ENCODE results near the gene LINGO3. TPM values are rescaled to one million over a fixed set of nuclear protein-coding genes. Genes with fewer than 3 reads are reported as not detected.

LINGO3 gene
- total RNA-seq, 1 donor from 2014 or later: not detected

GRCh38 chr19:2306971-2307370, 983 bp downstream of the LINGO3 start:
- no peak for DNase-seq (ENCODE audit: low spot score)

GRCh38 chr19:2306281-2306806, 1.6 kb downstream of the LINGO3 start:
- no peak for DNase-seq (ENCODE audit: low spot score)

- DNase-seq (ENCODE audit: low spot score): no peak
Observed at GRCh38 chr19:2305452-2306280, 2.3 kb downstream of the LINGO3 start.

- DNase-seq (ENCODE audit: low spot score): no peak
Observed at GRCh38 chr19:2303211-2303798, 4.6 kb downstream of the LINGO3 start.

- DNase-seq (ENCODE audit: low spot score): no peak
Observed at GRCh38 chr19:2302319-2303210, 5.4 kb downstream of the LINGO3 start.

GRCh38 chr19:2300533-2300932, 7.4 kb downstream of the LINGO3 start:
- DNase-seq (ENCODE audit: low spot score): no peak

- no peak for DNase-seq (ENCODE audit: low spot score)
Observed at GRCh38 chr19:2296141-2296540, 11.8 kb downstream of the LINGO3 start.

GRCh38 chr19:2294687-2295335, 13.1 kb downstream of the LINGO3 start:
- DNase-seq (ENCODE audit: low spot score): no peak

GRCh38 chr19:2291185-2291751, 16.7 kb downstream of the LINGO3 start:
- no peak for DNase-seq (ENCODE audit: low spot score)

- DNase-seq (ENCODE audit: low spot score): no peak
Observed at GRCh38 chr19:2290441-2291184, 17.3 kb downstream of the LINGO3 start.

- no peak for DNase-seq (ENCODE audit: low spot score)
Observed at GRCh38 chr19:2289714-2290435, 18.1 kb downstream of the LINGO3 start.

- no peak for DNase-seq (ENCODE audit: low spot score)
Observed at GRCh38 chr19:2288818-2289713, 18.9 kb downstream of the LINGO3 start.

- no peak for DNase-seq (ENCODE audit: low spot score)
Observed at GRCh38 chr19:2288338-2288817, 19.6 kb downstream of the LINGO3 start.

- no peak for DNase-seq (ENCODE audit: low spot score)
Observed at GRCh38 chr19:2287585-2288337, 20.2 kb downstream of the LINGO3 start.

- no peak for DNase-seq (ENCODE audit: low spot score)
Observed at GRCh38 chr19:2286402-2287140, 21.4 kb downstream of the LINGO3 start.

- no peak for DNase-seq (ENCODE audit: low spot score)
Observed at GRCh38 chr19:2283835-2284507, 24.0 kb downstream of the LINGO3 start.

GRCh38 chr19:2282862-2283237, 25.1 kb downstream of the LINGO3 start:
- no peak for DNase-seq (ENCODE audit: low spot score)
